Sigmoid colon (tissue), 4 donors: ENCODE measurements around the gene TMEM14C.

Source experiments
- CTCF ChIP-seq, 4 experiments: fragments of 450-650 bp in 3 of 4; fragments of 200-600 bp in 1 of 4; IDR thresholded peaks; one replicate each; pipeline ENCODE4 v1.5.1; 2016 to 2019; ENCODE audit warnings: antibody characterized with exemption in 4 of 4, mild to moderate bottlenecking in 3 of 4, moderate library complexity in 2 of 4
- POLR2AphosphoS5 ChIP-seq, 4 donors: sonication (generic); formaldehyde crosslinking; IDR thresholded peaks; one replicate each; pipeline ENCODE4 v1.6.1; 2017; ENCODE audit warnings: antibody characterized with exemption in 4 of 4

DNA sequence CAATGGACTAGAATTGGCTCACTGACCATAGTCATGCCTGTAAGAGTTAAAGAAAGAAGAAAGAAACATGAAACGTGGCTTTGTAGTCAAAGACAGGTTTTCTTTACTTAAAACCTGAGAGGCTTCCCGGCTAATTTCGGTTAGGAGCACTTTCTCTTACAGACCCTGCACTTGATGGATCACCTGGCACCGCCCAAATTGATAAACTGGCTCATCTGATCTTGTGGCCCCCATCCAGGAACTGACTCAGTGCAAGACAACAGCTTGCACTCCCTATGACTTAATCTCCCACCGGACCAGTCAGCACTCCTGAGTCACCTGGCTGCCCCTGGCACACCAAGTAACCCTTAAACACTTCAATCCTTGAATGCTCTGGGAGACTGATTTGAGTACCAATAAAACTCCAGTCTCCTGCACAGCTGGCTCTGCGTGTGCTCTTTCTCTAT is 37.0 kb downstream of the TMEM14C start:
- TF ChIP-seq CTCF (IDR thresholded peaks at IDR 0.05) (no peak), POLR2AphosphoS5 (IDR thresholded peaks at IDR 0.05) (no peak)
